Measurements from ENCODE around the gene MINK1.
"Not testable (repeated sequence)": the region's sequence is repeated elsewhere in the genome, so short reads cannot be mapped to it uniquely, and the experiment has no call there.

The MINK1 gene

DNA sequence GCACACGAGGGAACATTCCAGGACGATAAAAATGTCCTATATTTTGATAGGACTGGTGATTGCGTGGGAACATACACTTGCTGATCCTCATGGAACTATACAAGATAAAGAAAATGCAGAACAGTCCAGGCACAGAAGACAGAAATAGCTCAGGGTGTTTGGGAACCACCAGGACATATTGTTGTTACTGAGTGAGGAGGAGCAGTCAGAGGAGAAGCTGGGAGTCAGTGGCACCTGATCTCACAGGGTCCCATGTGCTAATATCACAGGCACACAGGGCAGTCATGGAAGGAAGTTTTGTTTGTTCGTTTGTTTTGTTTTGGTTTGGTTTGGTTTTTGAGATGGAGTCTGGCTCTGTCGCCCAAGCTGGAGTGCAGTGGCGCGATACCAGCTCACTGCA, 20.4 kb upstream of the MINK1 start:
- no peak for DNase-seq

GRCh38 chr17:4815043-4815675, 18.0 kb upstream of the MINK1 start:
- DNase-seq: no peak

DNA sequence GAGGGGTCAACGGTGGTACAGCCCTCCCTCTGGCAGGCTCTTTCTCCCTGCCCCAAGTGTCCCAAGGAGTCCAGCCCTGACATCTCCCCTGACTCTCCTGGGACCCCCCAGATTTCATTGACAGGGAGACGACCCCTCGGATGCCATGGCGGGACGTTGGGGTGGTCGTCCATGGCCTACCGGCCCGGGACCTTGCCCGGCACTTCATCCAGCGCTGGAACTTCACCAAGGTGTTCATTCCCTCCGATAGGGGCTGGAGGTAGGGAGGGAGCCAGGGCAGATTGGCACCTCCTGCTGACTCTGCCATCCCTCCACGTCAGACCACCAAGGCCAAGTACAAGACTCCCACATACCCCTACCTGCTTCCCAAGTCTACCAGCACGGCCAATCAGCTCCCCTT, 16.3 kb upstream of the MINK1 start:
- DNase-seq: no peak

- no peak for DNase-seq
These were observed 14.9 kb upstream of the MINK1 start for GRCh38 chr17:4818276-4818675.

GRCh38 chr17:4822835-4823234, 10.3 kb upstream of the MINK1 start:
- DNase-seq: no peak

DNA sequence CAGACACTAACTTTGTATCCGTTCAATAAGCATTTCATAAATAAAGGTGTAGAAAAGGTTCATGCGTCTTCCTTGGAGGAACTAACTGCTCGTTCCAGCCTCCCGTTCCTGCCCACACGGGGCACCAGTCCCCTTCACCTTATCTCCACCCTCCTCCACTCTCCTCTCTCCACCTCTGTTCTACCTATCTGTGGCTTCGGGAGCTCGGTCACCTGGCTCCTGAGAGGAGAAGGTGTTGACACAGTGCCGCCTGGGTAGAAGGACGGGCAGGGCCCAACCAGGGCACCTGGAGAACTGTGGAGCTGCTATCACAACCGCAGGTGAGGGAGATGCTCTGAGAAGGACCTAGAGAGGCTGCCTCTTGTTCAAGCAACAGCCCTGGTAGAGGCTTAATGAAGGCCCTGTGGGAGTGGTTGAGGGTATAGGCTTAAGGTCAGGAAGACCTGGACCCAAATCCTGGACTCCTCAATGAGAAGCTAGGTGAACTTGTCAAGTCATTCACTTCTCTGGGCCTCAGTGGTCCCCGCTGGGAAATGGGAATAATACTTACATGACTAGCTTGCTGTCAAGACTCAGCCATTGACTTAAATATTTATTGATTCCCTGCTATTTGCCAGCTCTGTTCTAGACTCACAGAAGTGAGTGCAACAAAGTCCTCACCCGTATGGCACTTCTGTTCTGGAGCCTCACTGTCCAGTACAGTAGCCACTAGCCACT, 9.6 kb upstream of the MINK1 start:
- no peak for DNase-seq

- no peak for DNase-seq
These were observed 5.7 kb upstream of the MINK1 start for GRCh38 chr17:4827399-4827798.

- DNase-seq: not testable (repeated sequence)
These were observed 337 bp upstream of the MINK1 start for GRCh38 chr17:4832829-4833177.

- DNase-seq: no peak
These were observed 971 bp downstream of the MINK1 start for GRCh38 chr17:4833941-4834680.

DNA sequence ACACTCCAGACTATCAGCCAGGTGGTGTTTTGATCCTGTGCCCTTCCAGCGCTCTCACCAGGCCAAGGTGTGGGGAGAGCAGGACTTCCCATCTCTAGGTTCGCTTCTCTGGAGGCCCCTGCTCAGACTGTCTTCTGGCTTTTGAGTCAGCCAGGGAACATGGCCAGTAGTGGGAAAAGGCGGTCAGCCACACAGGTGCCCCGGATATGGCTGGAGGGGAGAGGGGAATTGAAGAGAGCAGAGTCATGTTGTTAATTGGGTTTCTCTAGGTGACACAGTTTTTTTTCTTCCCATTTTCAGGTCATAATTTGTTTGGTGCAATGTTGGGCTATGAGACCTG, 1.5 kb downstream of the MINK1 start:
- DNase-seq: no peak

DNA sequence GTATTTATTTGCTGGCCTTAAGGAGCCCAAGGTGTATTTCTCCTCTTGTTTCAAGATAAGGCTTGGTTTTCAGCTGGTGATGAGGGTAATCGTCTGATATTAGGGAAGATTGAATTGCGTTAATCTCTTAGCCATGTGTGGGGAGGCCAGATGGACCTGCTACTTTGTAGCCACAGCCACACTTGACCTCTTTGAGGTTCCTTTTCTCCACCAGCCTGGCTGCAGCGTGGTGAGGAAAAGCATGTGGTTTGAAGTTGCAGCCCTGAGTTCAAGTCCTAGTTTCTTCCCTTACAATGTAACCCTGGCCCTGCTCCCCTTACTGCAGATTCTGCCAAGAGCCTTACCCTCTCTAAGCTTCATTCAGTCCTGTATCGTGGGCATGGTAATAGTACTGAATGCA, 3.1 kb downstream of the MINK1 start:
- no peak for DNase-seq

- no peak for DNase-seq
These were observed 4.5 kb downstream of the MINK1 start for GRCh38 chr17:4837471-4838308.

GRCh38 chr17:4838309-4838785, 5.2 kb downstream of the MINK1 start:
- no peak for DNase-seq

DNA sequence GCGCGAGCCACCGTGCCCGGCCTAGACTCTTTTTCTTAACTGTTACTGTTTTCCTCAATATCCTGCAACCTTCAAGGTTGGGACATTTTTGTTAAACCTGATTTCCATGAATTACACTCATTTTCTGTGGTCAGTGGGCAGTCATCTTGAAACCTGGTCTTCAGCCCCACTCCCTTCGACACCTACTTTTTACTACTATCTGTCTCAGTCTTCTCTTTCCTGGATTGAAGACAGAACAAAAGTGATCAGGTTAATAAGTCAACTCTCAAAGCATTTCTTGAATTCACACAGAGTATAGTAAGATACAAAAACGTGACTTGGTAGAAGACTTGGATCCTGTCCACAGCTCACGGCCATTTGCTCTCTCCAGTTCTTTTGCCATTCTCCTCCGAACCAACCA, 6.1 kb downstream of the MINK1 start:
- no peak for DNase-seq

GRCh38 chr17:4839965-4840892, 7.1 kb downstream of the MINK1 start:
- DNase-seq: no peak

DNA sequence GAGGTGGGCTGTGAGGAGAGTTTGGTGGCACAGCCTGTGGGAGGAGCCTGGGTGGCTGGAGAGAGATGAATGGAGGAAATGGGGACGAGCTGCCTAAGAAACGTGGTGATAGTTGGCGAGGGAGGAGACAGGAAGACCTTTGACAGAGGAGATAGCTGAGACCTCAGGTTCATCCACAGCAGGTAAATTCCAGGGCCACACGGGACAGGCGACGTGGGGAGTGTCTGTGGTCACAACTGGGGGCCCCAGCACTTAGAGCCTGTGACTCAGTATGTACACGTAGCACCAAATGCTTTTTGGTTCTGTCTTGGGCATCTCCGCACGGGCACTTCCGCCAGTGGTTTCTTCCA, 7.7 kb downstream of the MINK1 start:
- no peak for DNase-seq

GRCh38 chr17:4842376-4842775, 9.2 kb downstream of the MINK1 start:
- no peak for DNase-seq

DNA sequence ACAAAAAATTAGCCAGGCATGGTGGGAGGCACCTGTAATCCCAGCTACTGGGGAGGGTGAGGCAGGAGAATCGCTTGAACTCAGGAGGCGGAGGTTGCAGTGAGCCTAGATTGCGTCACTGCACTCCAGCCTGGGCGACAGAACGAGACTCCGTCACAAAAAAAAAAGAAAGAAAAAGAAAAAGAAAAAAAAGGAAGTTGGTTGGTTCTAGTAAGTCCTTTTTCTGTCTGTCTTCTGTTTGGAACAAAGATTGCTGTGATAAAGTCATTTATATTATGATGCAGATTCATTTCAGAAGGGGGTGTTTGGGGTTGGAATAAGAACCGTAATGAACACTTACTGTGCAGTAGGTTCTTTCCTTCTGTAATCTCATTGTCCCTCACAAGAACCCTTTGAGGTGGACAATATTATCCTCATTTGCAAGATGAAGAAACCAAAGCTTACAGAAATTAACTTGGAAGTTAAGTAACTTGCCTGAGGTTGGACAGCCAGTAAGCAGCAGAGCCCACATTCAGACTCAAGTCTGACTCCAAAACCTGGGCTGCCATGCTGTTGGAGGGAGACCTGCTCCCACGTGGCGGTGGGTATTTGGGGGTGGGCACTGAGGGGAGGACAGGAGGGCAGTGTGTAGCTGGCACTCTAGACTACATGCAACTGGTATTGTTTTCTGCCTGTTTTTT, 10.3 kb downstream of the MINK1 start:
- no peak for DNase-seq

GRCh38 chr17:4845118-4845517, 12.0 kb downstream of the MINK1 start:
- DNase-seq: no peak

DNA sequence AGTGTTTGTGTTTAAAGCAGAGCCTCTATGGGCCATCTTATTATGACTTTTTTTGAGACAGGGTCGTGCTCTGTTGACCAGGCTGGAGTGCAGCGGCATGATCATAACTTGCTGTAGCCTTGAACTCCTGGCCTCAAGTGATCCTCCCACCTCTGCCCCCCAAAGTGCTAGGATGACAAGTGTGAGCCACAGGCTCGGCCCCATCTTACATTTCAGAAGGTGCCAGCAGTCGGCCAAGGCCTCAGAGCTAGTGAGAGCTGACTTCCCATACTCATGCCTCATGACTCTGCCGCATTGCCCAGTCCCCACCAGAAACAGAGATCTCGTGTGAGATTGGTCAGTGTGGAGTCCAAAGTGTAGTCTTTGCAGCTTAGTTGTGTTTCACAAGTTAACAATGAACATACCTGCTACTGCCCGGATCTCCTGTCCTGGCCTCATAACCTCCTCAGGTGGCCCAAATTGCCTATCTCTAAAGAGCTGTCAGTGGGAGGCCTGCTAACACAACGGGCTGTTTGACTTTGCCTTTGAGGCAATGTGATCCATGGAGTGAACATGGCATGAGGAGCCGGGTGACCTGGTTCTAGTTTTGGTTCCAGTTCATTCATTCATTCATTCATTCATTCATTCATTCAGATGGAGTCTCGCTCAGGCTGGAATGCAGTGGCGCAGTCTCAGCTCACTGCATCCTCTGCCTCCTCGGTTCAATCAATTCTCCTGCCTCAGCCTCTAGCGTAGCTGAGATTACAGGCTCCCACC, 13.7 kb downstream of the MINK1 start:
- DNase-seq: no peak

- no peak for DNase-seq
These were observed 15.9 kb downstream of the MINK1 start for GRCh38 chr17:4849011-4849536.
